ENCODE data around the gene EFCAB7. TPM values are rescaled to one million over a fixed set of nuclear protein-coding genes. Genes with fewer than 3 reads are reported as not detected.

Gene EFCAB7
- total and polyA plus RNA-seq, 2 of the 13 experiments (the other 11 are each of a cell fraction or from before 2014, with no cell fraction given): 1.7 to 5.4 TPM

DNA sequence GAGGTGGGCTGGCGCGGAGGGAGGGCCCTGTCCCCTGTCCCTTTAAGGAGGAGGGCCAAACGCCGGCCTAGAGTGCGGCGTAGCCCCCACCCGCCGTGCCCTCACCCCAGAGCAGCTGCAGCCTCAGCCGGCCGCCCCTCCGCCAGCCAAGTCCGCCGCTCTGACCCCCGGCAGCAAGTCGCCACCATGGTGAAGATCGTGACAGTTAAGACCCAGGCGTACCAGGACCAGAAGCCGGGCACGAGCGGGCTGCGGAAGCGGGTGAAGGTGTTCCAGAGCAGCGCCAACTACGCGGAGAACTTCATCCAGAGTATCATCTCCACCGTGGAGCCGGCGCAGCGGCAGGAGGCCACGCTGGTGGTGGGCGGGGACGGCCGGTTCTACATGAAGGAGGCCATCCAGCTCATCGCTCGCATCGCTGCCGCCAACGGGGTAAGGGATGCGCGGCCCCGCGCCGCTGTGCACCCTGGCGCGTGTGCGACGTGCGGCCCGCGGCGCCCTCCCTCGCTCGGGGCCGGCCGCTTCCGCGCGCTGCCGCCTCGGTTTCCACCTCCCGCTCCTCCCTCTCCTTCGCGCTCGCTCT is 70.1 kb downstream of the EFCAB7 start, which contains the start of gene PGM1 (continued):
- TF ChIP-seq CBX5 (CRISPR knock-in tag; IDR thresholded peaks at IDR 0.05; ENCODE audit: borderline replicate concordance) (0 out of 2 replicates have a peak, but pooled peaks have one; percentile 22), GLI4 (CRISPR knock-in tag; IDR thresholded peaks at IDR 0.05; ENCODE audit: borderline replicate concordance) (0 out of 2 replicates have a peak, but pooled peaks have one; percentile 60), ZNF782 (CRISPR knock-in tag; IDR thresholded peaks at IDR 0.05; ENCODE audit: borderline replicate concordance) (no peak), TAF1 (CRISPR knock-in tag; IDR thresholded peaks at IDR 0.05) (peak; percentile 66), ZNF792 (CRISPR knock-in tag; IDR thresholded peaks at IDR 0.05) (0 out of 2 replicates have a peak, but pooled peaks have one; percentile 58), JUN (CRISPR knock-in tag; IDR thresholded peaks at IDR 0.05) (no peak), ZNF746 (CRISPR knock-in tag; IDR thresholded peaks at IDR 0.05) (peak; percentile 99), GATAD2A (CRISPR knock-in tag; IDR thresholded peaks at IDR 0.05) (peak; percentile 29; the same call in 1 of the 2 replicates), SMAD3 (CRISPR knock-in tag; IDR thresholded peaks at IDR 0.05) (no peak), ZFX (CRISPR knock-in tag; IDR thresholded peaks at IDR 0.05; ENCODE audit: low read depth) (peak; percentile 92; the same call in 1 of the 2 replicates), ZNF724P (CRISPR knock-in tag; IDR thresholded peaks at IDR 0.05; ENCODE audit: borderline replicate concordance) (peak; percentile 12; the same call in 1 of the 2 replicates), PCBP1 (IDR thresholded peaks at IDR 0.05; ENCODE audit: borderline replicate concordance, low read depth, low read length) (no peak), HMG20B (CRISPR knock-in tag; conservative IDR thresholded peaks at IDR 0.05) (peak; percentile 50; the same call in 1 of the 2 replicates), ZNF598 (CRISPR knock-in tag; IDR thresholded peaks at IDR 0.05; ENCODE audit: borderline replicate concordance) (no peak), FOXC1 (CRISPR knock-in tag; IDR thresholded peaks at IDR 0.05; ENCODE audit: borderline replicate concordance) (0 out of 2 replicates have a peak, but pooled peaks have one; percentile 61), KDM5B (CRISPR knock-in tag; IDR thresholded peaks at IDR 0.05; ENCODE audit: borderline replicate concordance) (peak; percentile 63; the same call in 1 of the 2 replicates), GFI1 (CRISPR knock-in tag; IDR thresholded peaks at IDR 0.05; ENCODE audit: borderline replicate concordance) (peak; percentile 31; the same call in 1 of the 2 replicates), ZNF430 (CRISPR knock-in tag; IDR thresholded peaks at IDR 0.05) (no peak), NCOA5 (CRISPR knock-in tag; IDR thresholded peaks at IDR 0.05) (no peak), CHCHD3 (CRISPR knock-in tag; IDR thresholded peaks at IDR 0.05) (no peak), ONECUT2 (CRISPR knock-in tag; IDR thresholded peaks at IDR 0.05) (no peak), ZNF431 (CRISPR knock-in tag; IDR thresholded peaks at IDR 0.05; ENCODE audit: borderline replicate concordance, low read depth) (peak; percentile 59; the same call in 1 of the 2 replicates)
- TF ChIP-seq, protein P1, sequence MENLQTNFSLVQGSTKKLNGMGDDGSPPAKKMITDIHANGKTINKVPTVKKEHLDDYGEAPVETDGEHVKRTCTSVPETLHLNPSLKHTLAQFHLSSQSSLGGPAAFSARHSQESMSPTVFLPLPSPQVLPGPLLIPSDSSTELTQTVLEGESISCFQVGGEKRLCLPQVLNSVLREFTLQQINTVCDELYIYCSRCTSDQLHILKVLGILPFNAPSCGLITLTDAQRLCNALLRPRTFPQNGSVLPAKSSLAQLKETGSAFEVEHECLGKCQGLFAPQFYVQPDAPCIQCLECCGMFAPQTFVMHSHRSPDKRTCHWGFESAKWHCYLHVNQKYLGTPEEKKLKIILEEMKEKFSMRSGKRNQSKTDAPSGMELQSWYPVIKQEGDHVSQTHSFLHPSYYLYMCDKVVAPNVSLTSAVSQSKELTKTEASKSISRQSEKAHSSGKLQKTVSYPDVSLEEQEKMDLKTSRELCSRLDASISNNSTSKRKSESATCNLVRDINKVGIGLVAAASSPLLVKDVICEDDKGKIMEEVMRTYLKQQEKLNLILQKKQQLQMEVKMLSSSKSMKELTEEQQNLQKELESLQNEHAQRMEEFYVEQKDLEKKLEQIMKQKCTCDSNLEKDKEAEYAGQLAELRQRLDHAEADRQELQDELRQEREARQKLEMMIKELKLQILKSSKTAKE (CRISPR knock-in tag; IDR thresholded peaks at IDR 0.05; ENCODE audit: borderline replicate concordance): no peak
- TF ChIP-seq, protein P2, sequence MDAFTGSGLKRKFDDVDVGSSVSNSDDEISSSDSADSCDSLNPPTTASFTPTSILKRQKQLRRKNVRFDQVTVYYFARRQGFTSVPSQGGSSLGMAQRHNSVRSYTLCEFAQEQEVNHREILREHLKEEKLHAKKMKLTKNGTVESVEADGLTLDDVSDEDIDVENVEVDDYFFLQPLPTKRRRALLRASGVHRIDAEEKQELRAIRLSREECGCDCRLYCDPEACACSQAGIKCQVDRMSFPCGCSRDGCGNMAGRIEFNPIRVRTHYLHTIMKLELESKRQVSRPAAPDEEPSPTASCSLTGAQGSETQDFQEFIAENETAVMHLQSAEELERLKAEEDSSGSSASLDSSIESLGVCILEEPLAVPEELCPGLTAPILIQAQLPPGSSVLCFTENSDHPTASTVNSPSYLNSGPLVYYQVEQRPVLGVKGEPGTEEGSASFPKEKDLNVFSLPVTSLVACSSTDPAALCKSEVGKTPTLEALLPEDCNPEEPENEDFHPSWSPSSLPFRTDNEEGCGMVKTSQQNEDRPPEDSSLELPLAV (CRISPR knock-in tag; conservative IDR thresholded peaks at IDR 0.05; ENCODE audit: low read depth): no peak
- TF ChIP-seq, protein P3, sequence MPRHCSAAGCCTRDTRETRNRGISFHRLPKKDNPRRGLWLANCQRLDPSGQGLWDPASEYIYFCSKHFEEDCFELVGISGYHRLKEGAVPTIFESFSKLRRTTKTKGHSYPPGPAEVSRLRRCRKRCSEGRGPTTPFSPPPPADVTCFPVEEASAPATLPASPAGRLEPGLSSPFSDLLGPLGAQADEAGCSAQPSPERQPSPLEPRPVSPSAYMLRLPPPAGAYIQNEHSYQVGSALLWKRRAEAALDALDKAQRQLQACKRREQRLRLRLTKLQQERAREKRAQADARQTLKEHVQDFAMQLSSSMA (CRISPR knock-in tag; IDR thresholded peaks at IDR 0.05): peak; percentile 74; the same call in 1 of the 2 replicates
- TF ChIP-seq, protein P4, sequence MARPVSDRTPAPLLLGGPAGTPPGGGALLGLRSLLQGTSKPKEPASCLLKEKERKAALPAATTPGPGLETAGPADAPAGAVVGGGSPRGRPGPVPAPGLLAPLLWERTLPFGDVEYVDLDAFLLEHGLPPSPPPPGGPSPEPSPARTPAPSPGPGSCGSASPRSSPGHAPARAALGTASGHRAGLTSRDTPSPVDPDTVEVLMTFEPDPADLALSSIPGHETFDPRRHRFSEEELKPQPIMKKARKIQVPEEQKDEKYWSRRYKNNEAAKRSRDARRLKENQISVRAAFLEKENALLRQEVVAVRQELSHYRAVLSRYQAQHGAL (CRISPR knock-in tag; IDR thresholded peaks at IDR 0.05; ENCODE audit: not compliant biosample characterization): no peak
